Measurements from ENCODE around the gene RNPS1.

DNA sequence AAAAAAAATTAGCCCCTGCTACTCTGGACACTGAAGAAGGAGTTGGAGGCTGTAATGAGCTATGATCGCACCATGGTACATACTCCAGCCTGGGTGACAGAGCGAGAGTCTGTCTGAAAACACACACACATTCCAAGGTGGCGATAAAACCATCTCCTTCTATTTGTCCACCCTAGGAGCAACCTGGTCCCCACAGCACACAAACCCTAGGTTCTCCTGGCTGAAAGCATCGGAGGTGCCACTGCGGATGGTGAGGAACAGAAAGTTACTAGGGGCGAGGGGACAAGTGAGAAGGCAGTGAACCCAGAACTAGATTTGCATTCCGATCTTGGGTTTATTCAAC is 15.1 kb downstream of the RNPS1 start:
- TF ChIP-seq, protein P1, sequence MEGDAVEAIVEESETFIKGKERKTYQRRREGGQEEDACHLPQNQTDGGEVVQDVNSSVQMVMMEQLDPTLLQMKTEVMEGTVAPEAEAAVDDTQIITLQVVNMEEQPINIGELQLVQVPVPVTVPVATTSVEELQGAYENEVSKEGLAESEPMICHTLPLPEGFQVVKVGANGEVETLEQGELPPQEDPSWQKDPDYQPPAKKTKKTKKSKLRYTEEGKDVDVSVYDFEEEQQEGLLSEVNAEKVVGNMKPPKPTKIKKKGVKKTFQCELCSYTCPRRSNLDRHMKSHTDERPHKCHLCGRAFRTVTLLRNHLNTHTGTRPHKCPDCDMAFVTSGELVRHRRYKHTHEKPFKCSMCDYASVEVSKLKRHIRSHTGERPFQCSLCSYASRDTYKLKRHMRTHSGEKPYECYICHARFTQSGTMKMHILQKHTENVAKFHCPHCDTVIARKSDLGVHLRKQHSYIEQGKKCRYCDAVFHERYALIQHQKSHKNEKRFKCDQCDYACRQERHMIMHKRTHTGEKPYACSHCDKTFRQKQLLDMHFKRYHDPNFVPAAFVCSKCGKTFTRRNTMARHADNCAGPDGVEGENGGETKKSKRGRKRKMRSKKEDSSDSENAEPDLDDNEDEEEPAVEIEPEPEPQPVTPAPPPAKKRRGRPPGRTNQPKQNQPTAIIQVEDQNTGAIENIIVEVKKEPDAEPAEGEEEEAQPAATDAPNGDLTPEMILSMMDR (IDR thresholded peaks at IDR 0.05) = no peak
- TF ChIP-seq EP300 (IDR thresholded peaks at IDR 0.05; ENCODE audit: borderline replicate concordance in 1 of 2, low read depth in 1 of 2, low read length in 1 of 2) (no peak), TAF1 (IDR thresholded peaks at IDR 0.05; ENCODE audit: borderline replicate concordance, low read depth, low read length) (no peak), GABPA (IDR thresholded peaks at IDR 0.05; ENCODE audit: low read depth) (no peak), MEF2A (IDR thresholded peaks at IDR 0.05; ENCODE audit: borderline replicate concordance, low read depth) (no peak), YY1 (IDR thresholded peaks at IDR 0.05; ENCODE audit: low read depth) (no peak), SMC3 (IDR thresholded peaks at IDR 0.05; ENCODE audit: low read depth, low read length) (no peak), EZH2phosphoT487 (IDR thresholded peaks at IDR 0.05; ENCODE audit: borderline replicate concordance, low read depth) (no peak), POLR2AphosphoS5 (IDR thresholded peaks at IDR 0.05; ENCODE audit: low read depth, low read length) (no peak), GATA2 (CRISPR knock-in tag; IDR thresholded peaks at IDR 0.05) (no peak)
- TF ChIP-seq, protein P2, sequence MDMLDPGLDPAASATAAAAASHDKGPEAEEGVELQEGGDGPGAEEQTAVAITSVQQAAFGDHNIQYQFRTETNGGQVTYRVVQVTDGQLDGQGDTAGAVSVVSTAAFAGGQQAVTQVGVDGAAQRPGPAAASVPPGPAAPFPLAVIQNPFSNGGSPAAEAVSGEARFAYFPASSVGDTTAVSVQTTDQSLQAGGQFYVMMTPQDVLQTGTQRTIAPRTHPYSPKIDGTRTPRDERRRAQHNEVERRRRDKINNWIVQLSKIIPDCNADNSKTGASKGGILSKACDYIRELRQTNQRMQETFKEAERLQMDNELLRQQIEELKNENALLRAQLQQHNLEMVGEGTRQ (IDR thresholded peaks at IDR 0.05; ENCODE audit: borderline replicate concordance, low read depth, low read length) = no peak

Data from SK-N-SH (cell line).